Measurements from ENCODE around the gene TPR.

- TF ChIP-seq CTCF (IDR thresholded peaks at IDR 0.05) (peak in 1 of 2 donors; percentile 41), POLR2AphosphoS5 (IDR thresholded peaks at IDR 0.05) (no peak), POLR2A (IDR thresholded peaks at IDR 0.05) (no peak)
Measured at GRCh38 chr1:186304982-186305949, 69.8 kb downstream of the TPR start.
